Activated CD8-positive, alpha-beta memory T cell treated with anti-CD3 and anti-CD28 coated beads, Interleukin-2, amount 50 U/mL, for 24 hours (primary cell): Measurements from ENCODE around the gene GEMIN7.

ENCODE experiments used
- DNase-seq: peaks from one replicate; pipeline ENCODE4 v3.0.0-alpha.2; 2020; ENCODE audit errors: extremely low read depth

The GEMIN7 gene, protein sequence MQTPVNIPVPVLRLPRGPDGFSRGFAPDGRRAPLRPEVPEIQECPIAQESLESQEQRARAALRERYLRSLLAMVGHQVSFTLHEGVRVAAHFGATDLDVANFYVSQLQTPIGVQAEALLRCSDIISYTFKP

DNA sequence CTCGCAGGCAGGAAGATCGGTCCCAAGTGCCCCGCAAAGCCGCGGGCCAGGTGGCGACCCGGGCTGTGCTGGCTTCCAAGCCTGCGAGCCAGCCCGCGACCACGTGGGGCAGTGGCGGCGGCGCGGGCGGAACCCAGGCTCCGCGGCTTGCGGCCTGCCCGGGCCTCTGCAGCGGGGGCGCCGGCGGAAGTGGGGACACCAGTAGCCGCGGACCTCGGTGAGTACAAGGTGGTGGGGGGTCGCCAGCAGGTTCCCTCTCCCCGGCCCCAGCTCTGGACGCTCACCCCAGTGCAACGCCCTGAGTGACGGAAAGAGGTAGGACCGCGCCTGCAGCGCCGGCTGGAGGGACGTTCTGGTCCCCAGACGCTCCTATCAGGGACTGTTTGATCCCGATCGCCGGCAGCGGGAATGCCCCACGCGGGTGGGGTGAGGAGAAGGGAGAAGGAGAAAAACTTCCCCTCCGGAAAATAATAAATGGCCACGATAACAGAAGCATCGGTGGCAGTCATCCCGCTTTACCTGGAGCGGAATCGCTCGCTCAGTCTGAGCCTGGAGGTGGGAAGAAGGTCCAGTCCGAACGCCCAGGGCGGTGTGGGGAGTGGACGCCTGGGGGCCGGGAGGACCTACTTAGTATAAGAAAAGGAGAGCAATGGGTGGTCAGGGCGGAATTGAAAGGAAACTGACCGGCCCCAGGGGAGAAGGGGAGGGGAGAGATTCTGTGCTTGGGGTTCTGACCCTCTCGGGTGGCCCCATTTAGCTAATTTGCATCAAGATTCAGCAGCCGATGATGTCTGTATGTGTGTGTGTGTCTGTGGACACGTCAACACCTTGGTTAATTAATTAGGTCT, at the start of gene GEMIN7:
GEMIN7 (plus strand) TSS at position 198 of the 848 bp plus-strand sequence. CDS start 10,855 bp downstream, outside the sequence.
- DNase-seq: peak; percentile 44

DNA sequence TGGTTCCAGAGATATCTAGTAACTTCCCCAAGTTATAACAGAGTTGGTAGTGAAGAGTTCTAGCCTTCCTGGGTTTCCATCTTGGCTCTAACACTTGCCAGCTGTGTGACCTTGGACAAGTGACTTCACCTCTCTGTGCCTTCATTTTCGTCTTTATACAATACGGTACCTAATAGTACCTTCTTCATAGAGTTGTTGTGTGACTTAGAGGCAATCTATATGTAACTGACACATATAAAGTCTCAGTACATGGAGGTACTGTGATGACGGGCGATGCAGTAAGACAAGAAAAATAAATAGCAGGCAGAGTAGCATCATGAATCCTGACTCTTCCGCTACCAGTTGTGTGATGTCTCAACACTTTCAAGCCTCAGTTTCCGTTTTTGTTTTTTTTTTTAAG, 48.2 kb upstream of the GEMIN7 start:
- DNase-seq: no peak

DNA sequence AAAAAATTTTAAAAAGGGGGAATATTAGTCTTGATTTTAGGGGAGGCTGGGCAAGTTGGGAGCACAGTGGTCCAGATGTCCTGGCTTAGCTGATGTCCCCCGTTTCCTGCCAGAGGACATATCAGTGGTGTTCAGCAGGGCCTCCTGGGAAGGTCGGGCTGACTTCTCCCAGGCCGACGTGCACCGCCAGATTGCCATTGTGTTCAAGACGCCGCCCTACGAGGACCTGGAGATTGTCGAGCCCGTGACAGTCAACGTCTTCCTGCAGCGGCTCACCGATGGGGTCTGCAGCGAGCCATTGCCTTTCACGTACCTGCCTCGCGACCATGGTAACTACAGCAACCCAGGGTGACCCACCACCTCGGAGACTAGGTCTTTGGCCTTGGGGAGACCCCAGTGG, 46.6 kb upstream of the GEMIN7 start:
- no peak for DNase-seq

DNA sequence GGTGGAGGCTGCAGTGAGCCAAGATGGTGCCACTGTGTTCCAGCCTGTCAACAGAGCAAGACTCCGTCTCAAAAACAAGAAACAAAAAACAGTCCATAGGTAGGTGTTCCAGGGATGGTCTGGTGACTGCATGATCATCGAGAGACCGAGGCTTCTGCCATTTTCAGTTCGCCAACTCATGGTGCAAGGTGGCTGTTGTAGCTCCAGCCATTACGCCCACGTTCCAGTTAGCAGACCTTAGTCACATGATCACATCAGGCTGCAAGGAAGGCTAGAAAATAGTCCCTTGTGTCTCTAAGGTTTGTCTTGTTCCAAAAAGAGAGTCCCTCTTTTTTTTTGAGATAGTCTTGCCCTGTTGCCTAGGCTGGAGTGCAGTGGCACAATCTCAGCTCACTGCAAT, 43.3 kb upstream of the GEMIN7 start:
- no peak for DNase-seq

DNA sequence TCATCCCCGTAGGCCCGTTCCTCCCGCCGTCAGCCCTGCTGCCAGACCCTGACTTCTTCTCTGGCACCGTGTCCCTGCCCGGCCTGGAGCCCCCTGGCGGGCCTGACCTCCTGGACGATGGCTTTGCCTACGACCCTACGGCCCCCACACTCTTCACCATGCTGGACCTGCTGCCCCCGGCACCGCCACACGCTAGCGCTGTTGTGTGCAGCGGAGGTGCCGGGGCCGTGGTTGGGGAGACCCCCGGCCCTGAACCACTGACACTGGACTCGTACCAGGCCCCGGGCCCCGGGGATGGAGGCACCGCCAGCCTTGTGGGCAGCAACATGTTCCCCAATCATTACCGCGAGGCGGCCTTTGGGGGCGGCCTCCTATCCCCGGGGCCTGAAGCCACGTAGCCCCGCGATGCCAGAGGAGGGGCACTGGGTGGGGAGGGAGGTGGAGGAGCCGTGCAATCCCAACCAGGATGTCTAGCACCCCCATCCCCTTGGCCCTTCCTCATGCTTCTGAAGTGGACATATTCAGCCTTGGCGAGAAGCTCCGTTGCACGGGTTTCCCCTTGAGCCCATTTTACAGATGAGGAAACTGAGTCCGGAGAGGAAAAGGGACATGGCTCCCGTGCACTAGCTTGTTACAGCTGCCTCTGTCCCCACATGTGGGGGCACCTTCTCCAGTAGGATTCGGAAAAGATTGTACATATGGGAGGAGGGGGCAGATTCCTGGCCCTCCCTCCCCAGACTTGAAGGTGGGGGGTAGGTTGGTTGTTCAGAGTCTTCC, 41.5 kb upstream of the GEMIN7 start:
- DNase-seq: no peak

DNA sequence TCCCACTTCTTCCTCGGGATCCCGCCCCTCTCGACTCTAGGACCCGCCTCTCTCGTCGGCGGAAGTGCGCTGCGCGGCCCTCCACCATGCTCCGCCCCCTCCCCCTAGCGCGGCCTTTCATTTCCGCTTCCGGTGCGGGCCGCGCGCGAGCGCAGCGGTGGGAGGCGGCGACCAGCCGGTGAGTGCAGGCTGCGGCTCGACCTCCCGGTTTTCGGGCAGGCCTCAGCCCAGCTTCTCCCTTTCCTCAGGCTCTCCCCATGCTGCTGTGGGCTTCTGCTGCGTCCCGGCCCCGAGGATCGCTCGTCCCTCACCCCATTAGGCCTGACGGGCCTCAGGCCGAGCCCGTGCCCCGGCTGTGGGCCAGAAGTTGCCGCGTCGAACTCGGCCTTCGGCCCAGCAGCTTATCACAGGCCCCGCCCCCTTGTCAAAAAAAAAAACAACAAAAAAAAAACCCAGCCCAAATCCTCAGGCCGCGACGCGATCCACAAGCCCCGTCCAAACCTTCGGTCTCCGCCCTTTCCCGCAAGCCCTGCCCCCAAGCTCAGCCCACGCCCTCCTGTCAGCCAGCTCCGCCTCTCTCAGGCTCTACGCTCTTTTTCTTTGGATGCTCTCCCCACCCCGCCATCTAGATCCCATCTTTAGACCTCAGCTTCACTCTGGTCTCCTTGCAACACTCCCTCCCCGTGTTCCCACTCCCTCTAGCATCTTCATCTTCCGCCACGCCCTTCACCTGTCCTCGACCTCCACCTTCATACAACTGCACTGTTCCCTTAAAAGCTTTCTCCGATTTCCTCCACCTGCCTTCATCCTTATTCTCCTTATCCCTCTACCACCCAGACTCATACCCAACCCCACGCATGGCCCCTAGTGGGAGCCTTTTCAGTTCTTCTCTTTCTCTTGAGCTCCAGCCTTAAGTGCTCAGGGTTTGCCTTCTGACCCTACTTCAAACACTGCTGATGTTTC, 39.8 kb upstream of the GEMIN7 start, which contains the start of gene CLASRP:
CLASRP (plus strand) TSS at position 115 of the 963 bp plus-strand sequence. CDS start 1,168 bp downstream, outside the sequence.
- DNase-seq: peak; percentile 71

DNA sequence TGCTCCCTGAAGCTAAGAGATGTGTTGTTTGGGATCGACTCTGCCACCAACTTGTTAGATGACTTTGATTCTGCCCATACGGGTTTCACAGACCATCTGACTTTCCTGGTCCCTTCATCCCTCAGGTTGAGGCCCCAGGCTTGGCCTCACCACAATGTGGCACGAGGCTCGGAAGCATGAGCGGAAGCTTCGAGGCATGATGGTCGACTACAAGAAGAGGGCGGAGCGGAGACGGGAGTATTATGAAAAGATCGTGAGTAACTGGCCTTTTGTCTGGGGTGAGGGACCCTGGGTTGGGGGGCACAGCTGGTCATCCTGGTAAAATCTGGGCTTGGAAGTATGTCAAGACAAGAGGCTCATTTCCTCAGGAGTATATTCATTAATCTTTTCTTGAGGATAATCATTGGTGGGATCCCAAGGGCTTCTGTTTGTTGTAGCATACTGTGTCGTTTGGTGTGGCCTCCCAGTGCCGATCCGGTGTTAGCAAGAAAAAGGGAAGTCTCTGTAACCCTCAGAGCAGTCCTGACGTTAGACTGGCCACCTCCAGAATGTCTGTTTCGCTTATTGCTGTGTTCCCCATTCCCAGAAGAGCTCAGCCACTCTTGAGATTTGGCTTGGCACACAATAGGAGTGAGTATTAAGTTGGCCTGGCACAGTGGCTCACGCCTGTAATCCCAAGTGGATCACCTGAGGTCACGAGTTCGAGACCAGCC, 38.8 kb upstream of the GEMIN7 start:
- no peak for DNase-seq

DNA sequence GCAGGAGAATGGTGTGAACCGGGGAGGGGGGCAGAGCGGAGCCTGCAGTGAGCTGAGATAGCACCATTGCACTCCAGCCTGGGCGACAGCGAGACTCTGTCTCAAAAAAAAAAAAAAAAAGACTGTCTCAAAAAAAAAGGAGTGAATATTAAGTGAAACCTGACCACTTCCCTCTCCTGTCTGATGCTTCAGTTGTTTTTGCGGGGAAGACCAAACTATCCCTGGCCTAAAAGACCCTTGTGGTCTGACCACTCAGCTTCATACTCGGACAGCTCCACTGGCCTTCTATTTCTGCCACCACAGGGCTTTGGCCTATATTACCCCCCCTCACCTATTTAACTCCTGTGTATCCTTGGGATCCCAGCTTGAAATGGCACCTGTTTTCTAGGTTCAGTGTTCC, 37.9 kb upstream of the GEMIN7 start:
- DNase-seq: no peak

DNA sequence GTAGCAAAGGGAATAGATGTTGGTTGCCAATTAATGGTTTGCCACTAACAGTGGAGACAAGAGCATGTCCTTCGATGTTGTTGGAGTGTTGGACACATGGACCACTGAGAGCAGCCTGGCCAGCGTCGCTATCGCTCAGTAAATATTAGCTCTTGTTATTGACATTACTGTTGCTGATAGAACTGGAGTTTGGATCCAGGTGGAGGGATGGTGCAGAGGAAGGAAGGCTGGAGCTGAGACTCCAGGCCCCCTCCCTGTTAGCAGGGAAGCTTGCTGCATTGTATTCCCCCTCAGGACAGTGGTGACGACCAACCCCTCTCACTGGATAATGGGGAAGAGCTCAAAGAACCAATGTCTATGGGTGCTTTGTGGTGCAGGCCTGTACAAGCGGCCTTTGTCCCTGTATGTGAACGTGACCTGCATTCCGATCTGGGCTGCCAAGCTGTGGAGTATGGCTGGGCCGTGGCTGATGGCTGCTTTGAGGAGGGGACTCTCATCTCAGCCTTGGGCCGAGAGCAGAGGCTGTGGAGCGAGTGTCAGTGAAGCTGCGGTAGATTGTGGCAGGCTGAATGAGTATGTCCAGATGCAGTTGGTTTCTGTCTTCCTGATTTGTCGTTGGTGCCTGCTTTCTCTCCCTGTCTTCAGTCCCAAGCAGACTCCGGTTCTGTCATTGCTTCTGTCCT, 33.2 kb upstream of the GEMIN7 start:
- no peak for DNase-seq

DNA sequence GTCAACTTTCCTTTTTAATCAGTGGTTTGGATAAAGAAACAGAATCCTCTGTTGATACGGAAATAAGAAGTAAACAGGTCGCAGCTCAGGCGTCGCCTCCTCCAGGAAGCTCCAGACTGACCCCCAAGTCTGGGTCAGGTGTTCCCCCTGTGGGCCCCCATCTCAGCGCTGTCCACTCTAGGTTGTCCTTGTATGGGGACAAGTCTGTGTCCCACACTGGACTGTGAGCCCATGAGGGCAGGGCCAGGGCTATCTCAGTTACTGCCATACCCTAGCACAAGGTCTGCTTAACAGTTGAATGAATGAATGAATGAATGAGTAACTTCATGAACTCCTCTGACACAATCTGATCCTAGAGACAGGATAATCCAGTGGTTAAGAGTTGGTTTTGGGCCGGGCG, 32.7 kb upstream of the GEMIN7 start:
- DNase-seq: no peak

DNA sequence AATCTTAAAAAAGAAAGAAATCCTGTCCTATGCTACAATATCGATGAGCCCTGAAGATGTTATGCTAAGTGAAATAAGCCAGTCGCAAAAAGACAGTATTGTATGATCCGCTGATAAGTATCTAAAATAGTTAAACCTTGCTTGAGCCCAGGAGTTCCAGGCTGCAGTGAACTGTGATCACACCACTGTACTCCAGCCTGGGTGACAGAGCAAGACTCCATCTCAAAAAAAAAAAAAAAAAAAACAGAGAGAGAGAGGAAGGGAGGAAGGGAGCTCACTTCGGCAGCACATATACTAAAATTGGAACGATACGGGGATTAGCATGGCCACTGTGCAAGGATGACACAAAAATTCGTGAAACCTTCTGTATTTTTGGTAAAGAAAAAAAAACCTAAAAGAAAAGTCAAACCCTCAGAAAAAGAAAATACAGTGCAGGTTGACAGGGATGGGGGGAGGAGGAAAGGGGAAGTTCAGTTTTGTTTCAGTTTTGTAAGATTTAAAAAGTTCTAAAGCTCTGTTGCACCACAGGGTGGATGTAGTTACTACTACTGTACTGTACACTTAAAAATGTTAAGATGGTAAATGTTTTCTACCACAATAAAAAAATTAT, 31.8 kb upstream of the GEMIN7 start:
- DNase-seq: no peak

DNA sequence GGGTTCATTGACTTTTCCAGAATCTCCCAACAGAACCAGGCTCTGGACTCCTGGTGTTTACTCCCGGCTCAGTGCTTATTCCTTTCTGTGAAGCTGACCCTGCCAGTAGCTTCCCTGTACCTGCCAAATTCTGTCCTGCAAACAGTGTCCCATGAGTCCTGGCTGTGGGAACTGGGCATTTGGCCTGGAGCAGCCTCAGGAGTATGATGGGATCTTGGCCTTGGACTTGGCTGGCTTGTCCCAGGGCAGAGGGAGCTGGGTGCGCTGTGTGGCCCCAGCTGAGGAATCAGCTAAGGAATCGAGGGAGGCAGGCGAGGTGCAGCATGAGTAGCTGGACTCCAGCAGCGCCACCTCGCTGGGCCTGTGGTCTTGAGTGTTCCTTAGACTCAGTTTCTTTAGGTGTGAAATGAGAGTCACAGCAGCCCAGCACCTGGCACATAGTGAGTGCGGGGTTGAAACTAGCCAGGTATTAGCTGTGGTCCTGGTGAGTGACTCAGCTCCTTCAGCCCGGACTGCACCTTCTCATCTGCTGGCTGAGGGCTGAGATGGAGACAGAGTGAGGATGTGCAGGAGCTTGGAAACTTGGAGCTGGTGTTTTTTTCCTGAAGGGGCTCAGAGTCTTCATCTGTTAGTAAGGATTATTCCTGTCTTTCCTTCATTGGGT, 29.9 kb upstream of the GEMIN7 start:
- no peak for DNase-seq

DNA sequence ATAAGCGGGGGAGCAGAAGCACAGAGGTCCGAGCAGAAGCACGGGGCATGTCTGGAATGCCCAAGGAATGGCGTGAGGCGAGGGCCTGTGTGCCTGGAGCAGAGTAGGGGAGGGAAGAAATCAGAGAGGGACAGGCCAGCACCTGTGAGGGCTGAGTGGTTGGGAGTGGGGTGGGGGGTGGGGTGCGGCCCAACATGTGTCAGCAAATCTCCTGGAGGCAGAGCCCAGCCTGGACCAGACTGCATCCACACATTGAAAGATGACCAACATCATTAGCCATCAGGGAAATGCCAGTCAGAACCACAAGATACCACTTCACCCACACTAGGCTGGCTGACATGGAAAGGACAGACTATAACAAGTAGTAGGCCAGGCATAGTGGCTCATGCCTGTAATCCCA, 29.0 kb upstream of the GEMIN7 start:
- DNase-seq: no peak

DNA sequence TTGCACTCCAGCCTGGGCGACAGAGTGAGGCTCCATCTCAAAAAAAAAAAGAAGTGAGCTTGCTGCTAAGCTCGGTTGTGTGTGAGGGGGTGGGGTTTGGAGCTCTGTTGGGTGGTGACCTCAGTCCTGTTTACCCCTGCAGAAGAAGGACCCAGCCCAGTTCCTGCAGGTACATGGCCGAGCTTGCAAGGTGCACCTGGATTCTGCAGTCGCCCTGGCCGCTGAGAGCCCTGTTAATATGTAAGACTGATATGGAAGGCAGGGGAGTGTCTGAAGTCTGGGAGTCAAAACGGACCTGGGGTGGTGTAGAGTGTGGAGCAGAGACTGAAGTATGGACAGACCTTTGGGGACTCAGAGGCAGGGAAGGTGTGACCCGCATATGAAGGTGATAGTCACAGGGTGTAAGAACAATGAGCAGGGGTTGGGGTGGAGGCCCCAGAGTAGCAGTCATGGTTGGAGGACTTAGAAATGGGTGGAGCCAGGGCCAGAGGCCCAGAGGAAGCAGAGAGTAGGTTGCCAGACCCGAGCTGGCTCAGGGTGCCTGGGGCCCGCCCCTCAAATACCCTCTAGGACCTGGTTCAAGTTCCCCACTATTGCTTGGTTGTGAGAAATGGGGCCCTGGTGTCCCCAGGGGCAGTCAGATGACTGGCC, 27.0 kb upstream of the GEMIN7 start:
- no peak for DNase-seq

DNA sequence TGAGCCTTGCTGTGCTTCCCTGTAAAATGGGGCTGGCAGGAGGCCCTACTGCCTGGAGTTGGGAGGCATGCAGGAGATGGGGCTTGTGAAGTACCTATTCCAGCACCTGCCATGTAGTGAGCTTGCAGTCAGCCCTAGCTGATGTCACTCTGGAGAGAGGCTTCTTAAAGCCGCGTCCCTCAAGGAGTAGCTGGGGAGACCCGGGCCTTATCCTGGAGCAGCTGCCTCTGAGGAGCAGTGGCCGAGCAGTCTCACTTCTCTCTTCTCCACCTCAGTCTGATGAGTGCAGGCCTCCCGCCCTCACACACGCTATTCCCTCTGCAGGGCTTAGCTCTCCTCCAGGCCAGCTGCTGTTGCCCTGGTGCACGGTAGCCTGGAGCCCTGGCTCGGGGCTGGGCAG, 22.2 kb upstream of the GEMIN7 start:
- no peak for DNase-seq

DNA sequence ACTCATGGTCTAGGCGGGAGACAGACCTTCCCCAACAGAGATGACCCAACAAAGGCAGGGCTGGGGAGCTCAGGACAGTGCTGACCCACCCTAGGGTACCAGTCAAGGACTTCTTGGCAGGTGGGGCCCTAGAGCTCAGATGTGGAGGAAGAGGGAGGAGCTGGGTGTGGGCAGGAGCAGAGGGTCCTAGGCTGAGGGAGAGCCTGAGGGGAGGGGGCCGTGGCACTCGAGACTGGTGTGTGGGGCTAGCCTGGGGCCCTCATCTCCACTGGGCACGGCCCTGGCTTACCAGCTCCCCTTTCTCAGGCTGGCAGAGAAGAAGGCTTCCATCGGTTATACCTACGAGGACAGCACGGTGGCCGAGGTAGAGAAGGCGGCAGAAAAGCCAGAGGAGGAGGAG, 21.6 kb upstream of the GEMIN7 start:
- no peak for DNase-seq

DNA sequence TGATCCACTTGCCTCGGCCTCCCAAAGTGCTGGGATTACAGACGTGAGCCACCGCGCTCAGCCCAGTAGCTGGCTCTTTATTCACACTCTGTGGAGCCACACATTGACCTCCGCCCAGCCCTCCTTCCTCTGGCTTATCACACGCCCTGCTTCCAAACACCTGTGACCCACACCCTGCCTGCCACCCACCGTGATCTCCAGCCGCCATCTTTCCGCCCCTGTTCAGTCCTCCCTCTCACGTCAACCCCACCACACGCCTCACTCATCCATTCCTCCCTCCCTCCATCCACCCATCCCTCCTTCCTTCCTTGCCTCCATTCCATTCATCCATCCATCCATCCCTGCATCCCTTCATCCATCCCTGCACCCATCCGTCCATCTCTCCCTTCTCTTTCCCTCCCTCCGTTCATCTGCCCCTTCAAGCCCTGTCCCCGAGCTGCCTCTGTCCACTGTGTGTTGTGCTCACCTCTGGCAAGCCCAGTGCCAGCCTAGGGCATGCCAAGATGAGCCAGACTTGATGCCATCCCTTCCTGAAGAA, 20.4 kb upstream of the GEMIN7 start:
- no peak for DNase-seq

DNA sequence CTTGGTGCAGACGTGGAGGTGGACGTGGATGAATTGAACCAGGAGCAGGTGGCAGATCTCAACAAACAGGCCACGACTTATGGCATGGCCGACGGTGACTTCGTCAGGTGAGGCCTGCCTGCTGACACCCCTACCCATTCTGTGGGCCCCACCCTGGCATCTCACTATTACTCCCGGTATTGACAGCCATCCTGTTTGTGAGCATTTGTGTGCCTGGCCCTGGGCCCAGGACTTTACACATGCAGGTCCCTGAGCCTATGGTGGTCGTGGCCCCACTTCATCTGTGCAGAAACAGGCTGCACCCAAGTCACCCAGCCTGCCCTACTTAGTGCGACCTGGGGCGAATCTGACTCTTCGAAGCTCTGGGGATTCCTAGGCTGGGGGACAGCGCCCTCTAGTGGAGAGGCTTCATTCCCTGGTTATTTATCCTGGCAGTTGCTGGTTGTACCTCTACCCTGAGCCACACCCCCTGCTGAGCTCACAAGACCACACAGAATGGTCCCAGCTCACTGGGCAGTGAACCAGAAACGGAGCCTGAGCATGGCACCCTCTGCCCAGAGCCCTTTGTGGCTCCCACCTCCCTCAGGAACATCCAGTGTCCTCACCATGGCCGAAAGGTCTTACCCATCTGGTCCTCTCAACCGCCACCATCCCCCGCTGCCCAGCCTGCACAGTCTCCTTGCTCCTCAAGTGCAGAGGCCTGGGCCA, 19.6 kb upstream of the GEMIN7 start:
- DNase-seq: peak; percentile 63
